H1 (cell line): ENCODE results near the gene KLK6. TPM values are rescaled to one million over a fixed set of nuclear protein-coding genes. Genes with fewer than 3 reads are reported as not detected.

Experiments used
- CTCF ChIA-PET: fragments of 300-600 bp; sonication (Branson Sonifier 250); formaldehyde crosslinking; loops from one replicate; lab custom pipeline; 2021; ENCODE audit not compliant: partially characterized antibody; lab: Charles Lee
- POLR2A ChIA-PET: fragments of 300-600 bp; sonication (Branson Sonifier 250); formaldehyde crosslinking; loops from one replicate; lab custom pipeline; 2021; ENCODE audit warnings: inconsistent platforms; ENCODE audit not compliant: partially characterized antibody; lab: Charles Lee
- DNase-seq, 2 experiments: peaks; one replicate each; pipeline versions ENCODE4 v3.0.0 to v3.0.0-alpha.2; 2010 to 2022; ENCODE audit warnings: low spot score in 2 of 2, low read depth in 1 of 2, mixed read lengths in 1 of 2
- FAIRE-seq: peaks from 2 replicates; lab custom pipeline; 2011; peaks lifted over from hg19 to GRCh38; lab: Jason Lieb, UNC
- H2AFZ ChIP-seq: 2 replicates; pipeline ENCODE4 v1.8.1; 2012; ENCODE audit warnings: low read length, inconsistent platforms
- H2AK5ac ChIP-seq: 2 replicates; pipeline ENCODE4 v1.6.1; 2013; ENCODE audit warnings: low read depth, low read length
- H2BK120ac ChIP-seq: replicated peaks from 2 replicates; pipeline ENCODE3; 2013; ENCODE audit warnings: low read depth, low read length, inconsistent platforms
- H2BK12ac ChIP-seq: 2 replicates; pipeline ENCODE4 v1.6.1; 2013; ENCODE audit warnings: low read depth, low read length
- H2BK15ac ChIP-seq: 2 replicates; pipeline ENCODE4 v1.6.1; 2013; ENCODE audit warnings: low read length
- H2BK20ac ChIP-seq: 2 replicates; pipeline ENCODE4 v1.6.1; 2013; ENCODE audit warnings: low read length
- H2BK5ac ChIP-seq: 2 replicates; pipeline ENCODE4 v1.6.1; 2013; ENCODE audit warnings: low read depth, low read length
- H3K14ac ChIP-seq: 2 replicates; pipeline ENCODE4 v1.6.1; 2013; ENCODE audit warnings: inconsistent platforms; ENCODE audit not compliant: insufficient read length
- H3K18ac ChIP-seq: 2 replicates; pipeline ENCODE4 v1.6.1; 2013; ENCODE audit warnings: low read length; ENCODE audit errors: extremely low read depth
- H3K23ac ChIP-seq: 2 replicates; pipeline ENCODE4 v1.6.1; 2013; ENCODE audit warnings: inconsistent platforms; ENCODE audit not compliant: insufficient read length
- H3K23me2 ChIP-seq: 2 replicates; pipeline ENCODE4 v1.6.1; 2013; ENCODE audit warnings: low read depth, low read length
- H3K27ac ChIP-seq: 2 replicates; pipeline ENCODE4 v1.6.1; 2011; ENCODE audit warnings: low read depth, low read length, inconsistent platforms
- H3K27me3 ChIP-seq, 4 experiments: replicated peaks in 1 of 4; 1 replicate in 1 of 4; 2 replicates in 3 of 4; pipeline versions ENCODE4 v1.6.1 to v1.8.1; 2011 to 2013; ENCODE audit warnings: low read length in 3 of 4, mild to moderate bottlenecking in 3 of 4, inconsistent platforms in 2 of 4, mixed read lengths in 2 of 4, moderate library complexity in 1 of 4; ENCODE audit not compliant: control insufficient read depth in 3 of 4, insufficient read depth in 3 of 4; ENCODE audit errors: extremely low read depth in 1 of 4
- H3K36me3 ChIP-seq, 4 experiments: 2 replicates each; pipeline versions ENCODE4 v1.6.1 to v1.8.1; 2011 to 2013; ENCODE audit warnings: mild to moderate bottlenecking in 4 of 4, low read length in 3 of 4, moderate library complexity in 2 of 4, control low read depth in 1 of 4, inconsistent platforms in 1 of 4; ENCODE audit not compliant: insufficient read depth in 4 of 4, control insufficient read depth in 2 of 4
- H3K4ac ChIP-seq: replicated peaks from 2 replicates; pipeline ENCODE3; 2013; ENCODE audit warnings: low read length, low read depth, mixed read lengths, inconsistent platforms; ENCODE audit not compliant: insufficient read length
- H3K4me1 ChIP-seq, 4 experiments: replicated peaks in 1 of 4; 1 replicate in 1 of 4; 2 replicates in 3 of 4; pipeline versions ENCODE4 v1.6.1 to v1.8.1; 2011 to 2013; ENCODE audit warnings: low read length in 3 of 4, inconsistent platforms in 2 of 4, mixed read lengths in 1 of 4; ENCODE audit not compliant: insufficient read depth in 4 of 4, control insufficient read depth in 3 of 4
- H3K4me2 ChIP-seq, 2 experiments: 2 replicates each; pipeline versions ENCODE4 v1.6.1 to v1.8.1; 2011 to 2013; ENCODE audit warnings: low read depth in 2 of 2, low read length in 2 of 2, control low read depth in 1 of 2, inconsistent platforms in 1 of 2, mild to moderate bottlenecking in 1 of 2; ENCODE audit not compliant: insufficient read depth in 1 of 2
- H3K4me3 ChIP-seq, 4 experiments: fragments of 200-600, 300-600 bp in 1 of 4; sonication (generic), shearing (Covaris generic), sonication (Bioruptor Twin) in 1 of 4; 2 replicates each; pipeline versions ENCODE4 v1.5.1 to v1.8.1; 2011 to 2016; ENCODE audit warnings: low read length in 4 of 4, low read depth in 3 of 4, control low read depth in 2 of 4, inconsistent platforms in 2 of 4, mild to moderate bottlenecking in 2 of 4, mixed read lengths in 1 of 4, moderate library complexity in 1 of 4; ENCODE audit not compliant: insufficient read depth in 2 of 4; ENCODE audit errors: extremely low read depth in 1 of 4
- H3K56ac ChIP-seq: replicated peaks from 2 replicates; pipeline ENCODE3; 2013; ENCODE audit warnings: low read depth, mild to moderate bottlenecking, mixed read lengths, low read length, inconsistent platforms; ENCODE audit not compliant: insufficient read length
- H3K79me1 ChIP-seq: 2 replicates; pipeline ENCODE4 v1.6.1; 2013; ENCODE audit warnings: low read depth, low read length, control low read depth
- H3K79me2 ChIP-seq, 2 experiments: 2 replicates each; pipeline versions ENCODE4 v1.6.1 to v1.8.1; 2012 to 2013; ENCODE audit warnings: low read length in 2 of 2, mild to moderate bottlenecking in 2 of 2, inconsistent platforms in 1 of 2; ENCODE audit not compliant: insufficient read depth in 2 of 2, control insufficient read depth in 1 of 2
- H3K9ac ChIP-seq, 4 experiments: replicated peaks in 1 of 4; 1 replicate in 1 of 4; 2 replicates in 3 of 4; pipeline versions ENCODE4 v1.6.1 to v1.8.1; 2011 to 2013; ENCODE audit warnings: low read depth in 3 of 4, low read length in 3 of 4, control low read depth in 2 of 4, mild to moderate bottlenecking in 2 of 4, moderate library complexity in 2 of 4, inconsistent platforms in 1 of 4; ENCODE audit errors: extremely low read depth in 1 of 4
- H3K9me3 ChIP-seq, 2 experiments: 2 replicates each; pipeline versions ENCODE4 v1.6.1 to v1.8.1; 2012 to 2013; ENCODE audit warnings: mild to moderate bottlenecking in 2 of 2, moderate library complexity in 2 of 2, control low read depth in 1 of 2, inconsistent platforms in 1 of 2, low read depth in 1 of 2, low read length in 1 of 2, mixed read lengths in 1 of 2; ENCODE audit not compliant: insufficient read depth in 2 of 2
- H4K20me1 ChIP-seq, 2 experiments: replicated peaks in 1 of 2; 2 replicates each; pipeline versions ENCODE3 to v1.8.1; 2011 to 2013; ENCODE audit warnings: inconsistent platforms in 2 of 2, low read length in 2 of 2, mild to moderate bottlenecking in 1 of 2; ENCODE audit not compliant: insufficient read depth in 2 of 2, control insufficient read depth in 1 of 2
- H4K5ac ChIP-seq: 2 replicates; pipeline ENCODE4 v1.6.1; 2013; ENCODE audit warnings: low read length, low read depth, mixed read lengths, inconsistent platforms; ENCODE audit not compliant: insufficient read length
- H4K8ac ChIP-seq: 2 replicates; pipeline ENCODE4 v1.8.0; 2013; ENCODE audit warnings: mild to moderate bottlenecking, moderate library complexity, low read length, inconsistent platforms; ENCODE audit not compliant: insufficient read depth; ENCODE audit errors: extremely low read depth
- H4K91ac ChIP-seq: replicated peaks from 2 replicates; pipeline ENCODE3; 2013; ENCODE audit warnings: low read length, mixed read lengths, inconsistent platforms; ENCODE audit not compliant: insufficient read length
- SIRT6 ChIP-seq: IDR thresholded peaks from one replicate; pipeline ENCODE4 v1.7.1; 2012; ENCODE audit warnings: low read length, inconsistent platforms
- TAF7 ChIP-seq: optimal IDR thresholded peaks from 2 replicates; pipeline ENCODE3; 2011; ENCODE audit warnings: low read depth, mild to moderate bottlenecking, inconsistent platforms, low read length, moderate library complexity, borderline replicate concordance
- WGBS, 2 experiments: shearing (Covaris generic) in 1 of 2; methylation state at CpG; one replicate each; pipeline versions ENCODE4 v1.1.6 to v1.1.7; 2013 to 2015; ENCODE audit warnings: low lambda C conversion rate in 2 of 2, mixed read lengths in 2 of 2, inconsistent platforms in 1 of 2, low coverage in 1 of 2, missing lambda C conversion rate in 1 of 2; ENCODE audit not compliant: insufficient replicate concordance in 2 of 2, insufficient coverage in 1 of 2, insufficient read length in 1 of 2; ENCODE audit errors: extremely low coverage in 1 of 2, missing lambda C conversion rate in 1 of 2; 5-methylcytosine and 5-hydroxymethylcytosine counted together
- polyA plus RNA-seq, 7 experiments: library from polyadenylated mRNA; depleted of rRNA in 3 of 7; stranded (reverse) in 5 of 7; unstranded in 2 of 7; fragments of >200 nt in 5 of 7; fragments of 200-250 nt in 2 of 7; gene quantifications; 1 replicate in 5 of 7; 2 replicates in 1 of 7; 4 replicates in 1 of 7; pipeline versions ENCODE4 v1.2.1 to v1.2.3, GENCODE V29; 2011 to 2013; ENCODE audit warnings: missing spikeins in 2 of 7, mixed read lengths in 2 of 7
- total RNA-seq: library from RNA; stranded (reverse); fragmentation: NEBNext Ultra II Directional; extraction: Animal tissue kit (Norgen Biotek cat#: 25700); gene quantifications from 2 replicates; pipeline ENCODE4 v1.2.1, GENCODE V29; 2021

Gene KLK6
- total and polyA plus RNA-seq, 2 of the 8 experiments (the other 6 are each of a cell fraction or from before 2014, with no cell fraction given): 0.69 to 3.2 TPM

DNA sequence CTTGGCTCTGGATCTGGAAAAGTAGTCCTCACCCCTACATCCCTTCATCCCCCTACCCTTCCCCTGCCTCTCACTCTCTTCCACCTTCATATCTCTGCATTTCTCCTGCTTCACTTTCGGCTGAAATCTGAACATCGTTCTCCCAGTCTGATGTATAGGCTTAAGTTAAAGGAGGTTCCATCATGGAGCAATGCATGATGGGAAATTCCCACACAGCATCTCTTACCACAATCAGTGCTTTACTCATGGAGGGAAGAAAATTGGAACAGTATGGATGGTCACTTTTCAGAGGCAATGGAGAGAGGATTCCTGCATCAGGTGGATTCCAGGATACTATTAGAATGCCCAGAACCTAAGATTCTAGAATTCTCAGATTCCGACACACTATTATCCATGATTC, 38.1 kb upstream of the KLK6 start:
- Histone ChIP-seq H3K27me3 (no peaks in the 10 kb centered on the region), H4K91ac (no peak overlapping the region), H2BK5ac (no peak overlapping the region), H3K23me2 (no peaks in the 10 kb centered on the region), H3K4me2 (no peak overlapping the region), H3K36me3 (no peaks in the 10 kb centered on the region), H4K20me1 (no peaks in the 10 kb centered on the region), H2AK5ac (no peak overlapping the region), H4K5ac (no peak overlapping the region), H3K9ac (no peak overlapping the region), H2BK120ac (no peak overlapping the region), H3K18ac (no peak overlapping the region), H3K56ac (no peak overlapping the region), H3K4ac (no peak overlapping the region), H2BK15ac (no peak overlapping the region), H2AFZ (no peak overlapping the region), H3K23ac (no peak overlapping the region), H2BK12ac (no peak overlapping the region), H3K4me1 (no peaks in the 10 kb centered on the region; a peak in 1 of 7 replicates), H3K79me2 (no peaks in the 10 kb centered on the region), H4K8ac (no peak overlapping the region), H3K9me3 (no peaks in the 10 kb centered on the region), H2BK20ac (no peak overlapping the region), H3K79me1 (no peaks in the 10 kb centered on the region), H3K14ac (no peak overlapping the region), H3K4me3 (no peak overlapping the region), H3K27ac (no peak overlapping the region)
- ChIA-PET POLR2A (no interaction called here), CTCF (interaction anchor here (0.6 to 1.3 kb wide), 2 partner anchors 9 to 24 kb away, joined by 3 to 6 read pairs; partner anchors contain the start of gene KLK7)
- DNase-seq (no peak), FAIRE-seq (no peak)
- WGBS, 2 experiments: 85% methylated on average over 3 of the region's 3 CpGs; no CpG with 5 or more reads in 1 of the 2 experiments
- TF ChIP-seq SIRT6 (no peak), TAF7 (no peak)
